K562 (cell line): ENCODE measurements around the gene STK16. TPM values are rescaled to one million over a fixed set of nuclear protein-coding genes. Genes with fewer than 3 reads are reported as not detected.

Source experiments
- ATAC-seq: fragments of 200-7000 bp; cut with Tn5 transposase; 3 replicates; pipeline ENCODE4 v1.9.1; 2020; ENCODE audit warnings: moderate library complexity
- BruUV-seq: library from RNA; stranded (reverse); fragments of 400-500 nt; replicated peaks from 2 replicates; lab custom pipeline; 2021; lab: Mats Ljungman, UMichigan
- CTCF ChIA-PET: fragments of 300-600 bp; formaldehyde crosslinking; extraction: SDS; loops from one replicate; lab custom pipeline; 2021; ENCODE audit warnings: low intra/inter-chr PET ratio; lab: Yijun Ruan, JAX
- POLR2A ChIA-PET: fragments of 300-600, 350-650 bp; sonication (Branson Sonifier 250); formaldehyde crosslinking; extraction: SDS; loops from one replicate; lab custom pipeline; 2021; ENCODE audit warnings: antibody characterized with exemption, inconsistent platforms; lab: Yijun Ruan, JAX
- DNase-seq, 4 experiments: peaks; one replicate each; pipeline versions ENCODE4 v3.0.0 to v3.0.0-alpha.2; 2011 to 2018; ENCODE audit warnings: low spot score in 3 of 4, mixed read lengths in 3 of 4; ENCODE audit errors: extremely low read depth in 1 of 4
- FAIRE-seq: peaks from 2 replicates; lab custom pipeline; 2011; peaks lifted over from hg19 to GRCh38; lab: Jason Lieb, UNC
- H2AFZ ChIP-seq: 2 replicates; pipeline ENCODE4 v1.6.0; 2011; ENCODE audit warnings: low read depth, low read length, control low read depth, inconsistent platforms
- H3K27ac ChIP-seq: fragments of 200-600 bp; 3 replicates; pipeline ENCODE4 v1.8.0; 2011; ENCODE audit warnings: low read depth, mild to moderate bottlenecking, control low read depth, inconsistent platforms, low read length, moderate library complexity, mixed read lengths; ENCODE audit errors: extremely low read depth
- H3K27me3 ChIP-seq, 2 experiments: fragments of 300-600 bp in 1 of 2; 2 replicates in 1 of 2; 3 replicates in 1 of 2; pipeline versions ENCODE4 v1.6.0 to v1.8.0; 2011; ENCODE audit warnings: inconsistent platforms in 2 of 2, low read length in 2 of 2, mild to moderate bottlenecking in 1 of 2, mixed read lengths in 1 of 2, moderate library complexity in 1 of 2; ENCODE audit not compliant: control insufficient read depth in 2 of 2, insufficient read depth in 2 of 2
- H3K36me3 ChIP-seq: fragments of 300-600 bp; 3 replicates; pipeline ENCODE4 v1.8.0; 2011; ENCODE audit warnings: mild to moderate bottlenecking, low read length, inconsistent platforms; ENCODE audit not compliant: control insufficient read depth, insufficient read depth
- H3K4me1 ChIP-seq, 2 experiments: fragments of 200-600 bp in 1 of 2; replicated peaks in 1 of 2; 2 replicates in 1 of 2; 3 replicates in 1 of 2; pipeline versions ENCODE4 v1.5.1 to v1.8.0; 2011; ENCODE audit warnings: inconsistent platforms in 2 of 2, low read length in 2 of 2, mild to moderate bottlenecking in 1 of 2, mixed read lengths in 1 of 2, moderate library complexity in 1 of 2; ENCODE audit not compliant: control insufficient read depth in 2 of 2, insufficient read depth in 2 of 2
- H3K4me2 ChIP-seq: 2 replicates; pipeline ENCODE4 v1.6.1; 2011; ENCODE audit warnings: low read length, control low read depth, inconsistent platforms, mixed read lengths; ENCODE audit not compliant: insufficient read depth
- H3K4me3 ChIP-seq: fragments of 200-600 bp; sonication (generic), shearing (Covaris generic); 2 replicates; pipeline ENCODE4 v1.5.1; 2016; ENCODE audit warnings: control low read depth, inconsistent platforms
- H3K79me2 ChIP-seq: fragments of 200-600 bp; 3 replicates; pipeline ENCODE4 v1.8.0; 2011; ENCODE audit warnings: low read length, inconsistent platforms; ENCODE audit not compliant: control insufficient read depth, insufficient read depth
- H3K9ac ChIP-seq, 2 experiments: 2 replicates each; pipeline versions ENCODE4 v1.6.0 to v1.6.1; 2011; ENCODE audit warnings: low read depth in 2 of 2, low read length in 2 of 2, control low read depth in 1 of 2, inconsistent platforms in 1 of 2, mild to moderate bottlenecking in 1 of 2, mixed read lengths in 1 of 2; ENCODE audit not compliant: insufficient read depth in 1 of 2
- H3K9me1 ChIP-seq: one replicate; pipeline ENCODE4 v1.6.0; 2011; ENCODE audit warnings: inconsistent platforms, mild to moderate bottlenecking, low read length, moderate library complexity; ENCODE audit not compliant: control insufficient read depth, insufficient read depth
- H3K9me3 ChIP-seq: replicated peaks from 2 replicates; pipeline ENCODE4 v1.5.1; 2011; ENCODE audit warnings: low read depth, low read length, inconsistent platforms; ENCODE audit not compliant: control insufficient read depth, insufficient read depth
- H4K20me1 ChIP-seq: replicated peaks from 2 replicates; pipeline ENCODE4 v1.6.1; 2011; ENCODE audit warnings: low read length, inconsistent platforms, mixed read lengths; ENCODE audit not compliant: control insufficient read depth, insufficient read depth
- ETV5 ChIP-seq: sonication (generic); formaldehyde crosslinking; IDR thresholded peaks from 2 replicates; pipeline ENCODE4 v1.4.0; 2020; ENCODE audit warnings: low read depth, mild to moderate bottlenecking, missing genetic modification reagents
- KAT7 ChIP-seq: sonication (generic); formaldehyde crosslinking; IDR thresholded peaks from 2 replicates; pipeline ENCODE4 v1.8.0; 2022; ENCODE audit warnings: missing genetic modification reagents, mild to moderate bottlenecking, borderline replicate concordance
- SETDB1 ChIP-seq: IDR thresholded peaks from one replicate; pipeline ENCODE4 v1.6.1; 2012; ENCODE audit warnings: low read length, control low read depth, inconsistent platforms
- SIN3B ChIP-seq: fragments of 450-650 bp; IDR thresholded peaks from 2 replicates; pipeline ENCODE4 v1.6.1; 2017; ENCODE audit warnings: low read depth, mild to moderate bottlenecking, moderate library complexity
- SRF ChIP-seq, 2 experiments: fragments of 250-450, 450-650 bp in 1 of 2; sonication (Bioruptor Pico) in 1 of 2; sonication (generic) in 1 of 2; formaldehyde crosslinking; IDR thresholded peaks; 2 replicates each; pipeline versions ENCODE4 v1.5.0 to v1.5.1; 2020 to 2022; ENCODE audit warnings: mild to moderate bottlenecking in 1 of 2, missing genetic modification reagents in 1 of 2
- TCF3 ChIP-seq: sonication (generic); formaldehyde crosslinking; IDR thresholded peaks from 2 replicates; pipeline ENCODE4 v1.4.0; 2020; ENCODE audit warnings: mild to moderate bottlenecking, missing genetic modification reagents
- WGBS: fragments of 100-300 bp; shearing (Covaris generic); methylation state at CpG from one replicate; pipeline ENCODE4 v1.1.6; 2016; ENCODE audit warnings: low coverage, mixed read lengths; ENCODE audit not compliant: insufficient coverage; ENCODE audit errors: missing lambda C conversion rate; 5-methylcytosine and 5-hydroxymethylcytosine counted together
- in situ Hi-C: fragments of 300-500 bp; cut with MboI; formaldehyde crosslinking; loops from 4 replicates; pipeline ENCODE4 v1.15.0; 2018; ENCODE audit warnings: inconsistent platforms, mixed read lengths
- intact Hi-C: fragments of 100-400 bp; cut with micrococcal nuclease; formaldehyde crosslinking; loops from 2 replicates; pipeline ENCODE4 v1.14.2; 2022
- polyA plus RNA-seq, 8 experiments: library from polyadenylated mRNA; depleted of rRNA in 4 of 8; stranded (reverse) in 5 of 8; unstranded in 3 of 8; fragments of >200 nt; fragmentation: Nextera tagmentation in 2 of 8; fragmentation: Illumina TruSeq in 1 of 8; extraction: Ambion mirVana in 2 of 8; extraction: Trizol in 1 of 8; gene quantifications; 2 replicates each; pipeline versions ENCODE4 v1.2.1 to v1.2.3, GENCODE V29; 2011 to 2014; ENCODE audit warnings: inconsistent platforms in 1 of 8, missing spikeins in 1 of 8
- total RNA-seq, 7 experiments: library from RNA; depleted of rRNA in 6 of 7; stranded (reverse); fragments of >200 nt in 6 of 7; fragmentation: Illumina TruSeq in 2 of 7; extraction: Trizol in 2 of 7; gene quantifications; 2 replicates each; pipeline versions ENCODE4 v1.2.1 to v1.2.3, GENCODE V29; 2011 to 2021; ENCODE audit warnings: low replicate concordance in 1 of 7
- TF ChIP-seq, protein P1 (sequence below), 2 experiments: fragments of 450-650 bp in 1 of 2; sonication (generic) in 1 of 2; formaldehyde crosslinking in 1 of 2; IDR thresholded peaks; 2 replicates each; pipeline versions ENCODE4 v1.7.1 to v1.9.0; 2016 to 2022; ENCODE audit warnings: inconsistent platforms in 1 of 2, mild to moderate bottlenecking in 1 of 2, missing genetic modification reagents in 1 of 2
- TF ChIP-seq, protein P2 (sequence below): fragments of 450-650 bp; formaldehyde crosslinking; IDR thresholded peaks from 2 replicates; pipeline ENCODE4 v1.4.0; 2022; ENCODE audit warnings: mild to moderate bottlenecking, moderate library complexity

STK16 gene
- total and polyA plus RNA-seq, 9 of the 15 experiments (the other 6 are each of a cell fraction or from before 2014, with no cell fraction given) = 5.4 to 36.2 (median 17.8) TPM

DNA sequence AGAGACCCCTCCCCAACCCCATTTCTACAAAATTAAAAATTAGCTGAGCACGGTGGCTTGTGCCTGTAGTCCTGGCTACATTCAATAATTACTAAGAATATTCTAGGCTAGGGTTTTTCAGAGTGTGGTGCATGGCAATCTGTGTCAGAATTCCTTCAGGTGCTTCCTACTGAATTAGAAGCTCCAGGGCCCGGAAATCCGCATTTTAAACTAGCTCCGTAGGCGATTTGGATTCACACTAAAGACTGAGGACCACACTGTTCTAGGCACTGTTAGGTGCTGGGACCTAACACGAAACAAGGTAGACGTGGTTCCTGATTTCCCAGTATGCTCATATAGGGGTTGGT is 39.3 kb upstream of the STK16 start:
- FAIRE-seq = peak; percentile 78
- Histone ChIP-seq H3K4me1 (peaks cover 16 to 17% of the 10 kb centered on the region in 2 experiments; a peak in 4 of 5 replicates), H3K9me1 (no peaks in the 10 kb centered on the region), H3K4me2 (peak overlapping the region; percentile 94), H3K9me3 (0 out of 2 replicates have a peak, but pooled peaks cover 2% of the 10 kb centered on the region), H2AFZ (peak overlapping the region; percentile 95), H3K9ac (peak overlapping the region; percentile 86 to 89; a peak in 3 of 4 replicates), H3K27ac (peak overlapping the region; percentile 81), H4K20me1 (peaks cover 11% of the 10 kb centered on the region; the same call in 1 of the 2 replicates), H3K79me2 (no peaks in the 10 kb centered on the region), H3K4me3 (peak overlapping the region; percentile 61), H3K36me3 (peaks cover 38% of the 10 kb centered on the region; the same call in 2 of the 3 replicates), H3K27me3 (no peaks in the 10 kb centered on the region)
- BruUV-seq = no TSS peak
- ChIA-PET CTCF (no interaction called here), POLR2A (interaction anchor here (0.8 to 1.5 kb wide), 11 partner anchors 8 to 89 kb away, joined by 3 to 8 read pairs (median 4); partner anchors contain the start of genes ABCB6, ANKZF1, ATG9A and CNPPD1)
- no peak for ATAC-seq
- in situ Hi-C loops = loop anchor here (5.0 kb wide), 1 partner anchor 34 kb away; the partner anchor contains the start of gene SLC23A3
- TF ChIP-seq SETDB1 (no peak), KAT7 (peak; percentile 68; the same call in 1 of the 2 replicates), SRF (CRISPR knock-in tag; IDR thresholded peaks at IDR 0.05) (no peak), ETV5 (CRISPR knock-in tag) (peak; percentile 27; the same call in 1 of the 2 replicates), TCF3 (CRISPR knock-in tag) (no peak), SIN3B (no peak)
- TF ChIP-seq, protein P1, sequence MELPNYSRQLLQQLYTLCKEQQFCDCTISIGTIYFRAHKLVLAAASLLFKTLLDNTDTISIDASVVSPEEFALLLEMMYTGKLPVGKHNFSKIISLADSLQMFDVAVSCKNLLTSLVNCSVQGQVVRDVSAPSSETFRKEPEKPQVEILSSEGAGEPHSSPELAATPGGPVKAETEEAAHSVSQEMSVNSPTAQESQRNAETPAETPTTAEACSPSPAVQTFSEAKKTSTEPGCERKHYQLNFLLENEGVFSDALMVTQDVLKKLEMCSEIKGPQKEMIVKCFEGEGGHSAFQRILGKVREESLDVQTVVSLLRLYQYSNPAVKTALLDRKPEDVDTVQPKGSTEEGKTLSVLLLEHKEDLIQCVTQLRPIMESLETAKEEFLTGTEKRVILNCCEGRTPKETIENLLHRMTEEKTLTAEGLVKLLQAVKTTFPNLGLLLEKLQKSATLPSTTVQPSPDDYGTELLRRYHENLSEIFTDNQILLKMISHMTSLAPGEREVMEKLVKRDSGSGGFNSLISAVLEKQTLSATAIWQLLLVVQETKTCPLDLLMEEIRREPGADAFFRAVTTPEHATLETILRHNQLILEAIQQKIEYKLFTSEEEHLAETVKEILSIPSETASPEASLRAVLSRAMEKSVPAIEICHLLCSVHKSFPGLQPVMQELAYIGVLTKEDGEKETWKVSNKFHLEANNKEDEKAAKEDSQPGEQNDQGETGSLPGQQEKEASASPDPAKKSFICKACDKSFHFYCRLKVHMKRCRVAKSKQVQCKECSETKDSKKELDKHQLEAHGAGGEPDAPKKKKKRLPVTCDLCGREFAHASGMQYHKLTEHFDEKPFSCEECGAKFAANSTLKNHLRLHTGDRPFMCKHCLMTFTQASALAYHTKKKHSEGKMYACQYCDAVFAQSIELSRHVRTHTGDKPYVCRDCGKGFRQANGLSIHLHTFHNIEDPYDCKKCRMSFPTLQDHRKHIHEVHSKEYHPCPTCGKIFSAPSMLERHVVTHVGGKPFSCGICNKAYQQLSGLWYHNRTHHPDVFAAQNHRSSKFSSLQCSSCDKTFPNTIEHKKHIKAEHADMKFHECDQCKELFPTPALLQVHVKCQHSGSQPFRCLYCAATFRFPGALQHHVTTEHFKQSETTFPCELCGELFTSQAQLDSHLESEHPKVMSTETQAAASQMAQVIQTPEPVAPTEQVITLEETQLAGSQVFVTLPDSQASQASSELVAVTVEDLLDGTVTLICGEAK (IDR thresholded peaks at IDR 0.05) = 0 out of 2 replicates have a peak, but pooled peaks have one; percentile 15
- TF ChIP-seq, protein P1 (CRISPR knock-in tag; IDR thresholded peaks at IDR 0.05) = no peak
- TF ChIP-seq, protein P2, sequence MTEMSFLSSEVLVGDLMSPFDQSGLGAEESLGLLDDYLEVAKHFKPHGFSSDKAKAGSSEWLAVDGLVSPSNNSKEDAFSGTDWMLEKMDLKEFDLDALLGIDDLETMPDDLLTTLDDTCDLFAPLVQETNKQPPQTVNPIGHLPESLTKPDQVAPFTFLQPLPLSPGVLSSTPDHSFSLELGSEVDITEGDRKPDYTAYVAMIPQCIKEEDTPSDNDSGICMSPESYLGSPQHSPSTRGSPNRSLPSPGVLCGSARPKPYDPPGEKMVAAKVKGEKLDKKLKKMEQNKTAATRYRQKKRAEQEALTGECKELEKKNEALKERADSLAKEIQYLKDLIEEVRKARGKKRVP (CRISPR knock-in tag) = no peak
- no peak for DNase-seq
- intact Hi-C loops = loop anchor here (1.0 to 2.0 kb wide), 2 partner anchors 23 to 29 kb away; partner anchors contain the start of genes ANKZF1, ATG9A and CNPPD1
- 8% methylated on average over 6 of the region's 7 CpGs for WGBS
